ENCODE data around the gene ITGA1. TPM values are rescaled to one million over a fixed set of nuclear protein-coding genes. Genes with fewer than 3 reads are reported as not detected.

The ITGA1 gene
- total and polyA plus RNA-seq, 2 of the 8 experiments (the other 6 are each of a cell fraction or from before 2014, with no cell fraction given) = 2.3 to 9.0 TPM

- no peak overlapping the region for H3K56ac ChIP-seq (replicated peaks; ENCODE audit: insufficient read length, low read depth, low read length)
- no peak overlapping the region for H2AFZ ChIP-seq (ENCODE audit: low read length)
- H4K91ac ChIP-seq (replicated peaks; ENCODE audit: insufficient read length, low read length) = no peak overlapping the region
- peaks cover 12 to 14% of the 10 kb centered on the region in 2 experiments for H3K9me3 ChIP-seq (ENCODE audit: insufficient read depth in 2 of 2, low read depth in 1 of 2, low read length in 1 of 2)
- H3K23ac ChIP-seq (ENCODE audit: insufficient read length) = no peak overlapping the region
- H3K23me2 ChIP-seq (ENCODE audit: low read depth, low read length) = no peaks in the 10 kb centered on the region
- H2BK5ac ChIP-seq (ENCODE audit: low read depth, low read length) = no peak overlapping the region
- TF ChIP-seq CREB1 (IDR thresholded peaks at IDR 0.05) (no peak), BACH1 (IDR thresholded peaks at IDR 0.05; ENCODE audit: low read length) (no peak)
- no peak overlapping the region for H2BK12ac ChIP-seq (ENCODE audit: low read depth, low read length)
- ChIA-PET CTCF (ENCODE audit: partially characterized antibody) (interaction anchor here (1.6 kb wide), 1 partner anchor 8 kb away, joined by 5 read pairs; no protein-coding TSS in a partner anchor), POLR2A (ENCODE audit: partially characterized antibody) (no interaction called here)
- H2BK15ac ChIP-seq (ENCODE audit: low read length) = no peak overlapping the region
- H4K5ac ChIP-seq (ENCODE audit: insufficient read length, low read depth, low read length) = no peak overlapping the region
- no peaks in the 10 kb centered on the region for H3K27me3 ChIP-seq (replicated peaks in 1 of 4; ENCODE audit: control insufficient read depth in 3 of 4, extremely low read depth in 1 of 4, insufficient read depth in 3 of 4, low read length in 3 of 4)
- no peaks in the 10 kb centered on the region for H3K4me1 ChIP-seq (replicated peaks in 1 of 4; ENCODE audit: control insufficient read depth in 3 of 4, insufficient read depth in 4 of 4, low read length in 3 of 4)
- H3K9ac ChIP-seq (replicated peaks in 1 of 4; ENCODE audit: extremely low read depth in 1 of 4, low read depth in 3 of 4, low read length in 3 of 4) = no peak overlapping the region
- no peaks in the 10 kb centered on the region for H3K79me1 ChIP-seq (ENCODE audit: low read depth, low read length)
- H3K27ac ChIP-seq (ENCODE audit: low read depth, low read length) = no peak overlapping the region
- H3K36me3 ChIP-seq (ENCODE audit: control insufficient read depth in 2 of 4, insufficient read depth in 4 of 4, low read length in 3 of 4) = no peaks in the 10 kb centered on the region
- 83% methylated on average over 4 of the region's 4 CpGs; no CpG with 5 or more reads in 1 of the 2 experiments for WGBS, 2 experiments (ENCODE audit: extremely low coverage in 1 of 2, insufficient coverage in 1 of 2, insufficient read length in 1 of 2, insufficient replicate concordance in 2 of 2, low coverage in 1 of 2, low lambda C conversion rate in 2 of 2, missing lambda C conversion rate in 1 of 2)
- no peak overlapping the region for H3K4ac ChIP-seq (replicated peaks; ENCODE audit: insufficient read length, low read depth, low read length)
- no peaks in the 10 kb centered on the region for H4K20me1 ChIP-seq (replicated peaks in 1 of 2; ENCODE audit: control insufficient read depth in 1 of 2, insufficient read depth in 2 of 2, low read length in 2 of 2)
- H2BK120ac ChIP-seq (replicated peaks; ENCODE audit: low read depth, low read length) = no peak overlapping the region
- no peak overlapping the region for H2AK5ac ChIP-seq (ENCODE audit: low read depth, low read length)
- no peaks in the 10 kb centered on the region for H3K79me2 ChIP-seq (ENCODE audit: control insufficient read depth in 1 of 2, insufficient read depth in 2 of 2, low read length in 2 of 2)
- DNase-seq (ENCODE audit: low read depth in 1 of 2, low spot score in 2 of 2) = no peak
- no peak for FAIRE-seq
- H4K8ac ChIP-seq (ENCODE audit: extremely low read depth, insufficient read depth, low read length) = no peak overlapping the region
- H3K4me2 ChIP-seq (ENCODE audit: insufficient read depth in 1 of 2, low read depth in 2 of 2, low read length in 2 of 2) = no peak overlapping the region
- no peak overlapping the region for H2BK20ac ChIP-seq (ENCODE audit: low read length)
- H3K4me3 ChIP-seq (ENCODE audit: extremely low read depth in 1 of 4, insufficient read depth in 2 of 4, low read depth in 3 of 4, low read length in 4 of 4) = no peak overlapping the region
- no peak overlapping the region for H3K14ac ChIP-seq (ENCODE audit: insufficient read length)
- H3K18ac ChIP-seq (ENCODE audit: extremely low read depth, low read length) = no peak overlapping the region
Measured at GRCh38 chr5:52981507-52981906, 193.8 kb downstream of the ITGA1 start.
